Measurements from ENCODE around the gene MYH10. TPM values are rescaled to one million over a fixed set of nuclear protein-coding genes. Genes with fewer than 3 reads are reported as not detected.

MYH10 gene
- total RNA-seq, 1 experiment from 2014 or later: 251 TPM

DNA sequence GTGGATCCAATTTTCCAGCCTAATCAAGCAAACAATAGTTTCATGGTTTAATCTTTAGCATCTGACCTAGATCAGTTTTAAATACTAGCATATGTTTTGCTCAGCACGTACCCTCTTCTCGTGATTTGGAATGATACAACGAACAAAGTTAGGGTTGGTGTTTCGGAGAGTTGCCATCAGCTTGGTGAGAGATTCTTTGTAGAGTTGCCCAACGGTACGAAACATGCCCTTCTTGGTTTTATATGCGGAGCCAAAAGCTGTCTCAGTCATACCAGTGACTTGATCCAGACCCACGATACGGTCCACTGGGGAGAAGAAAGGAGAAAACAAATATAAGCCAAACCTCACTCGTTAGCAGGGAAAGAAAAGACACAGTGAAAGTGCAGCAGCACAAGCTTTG is 109.5 kb downstream of the MYH10 start:
- no peak overlapping the region for H2BK12ac ChIP-seq (ENCODE audit: insufficient read length, low read depth, low read length)
- H2AK5ac ChIP-seq (ENCODE audit: insufficient read length, low read length): no peak overlapping the region
- no peaks in the 10 kb centered on the region for H3K27me3 Mint-ChIP-seq (ENCODE audit: low read depth)
- TF ChIP-seq, protein P1, sequence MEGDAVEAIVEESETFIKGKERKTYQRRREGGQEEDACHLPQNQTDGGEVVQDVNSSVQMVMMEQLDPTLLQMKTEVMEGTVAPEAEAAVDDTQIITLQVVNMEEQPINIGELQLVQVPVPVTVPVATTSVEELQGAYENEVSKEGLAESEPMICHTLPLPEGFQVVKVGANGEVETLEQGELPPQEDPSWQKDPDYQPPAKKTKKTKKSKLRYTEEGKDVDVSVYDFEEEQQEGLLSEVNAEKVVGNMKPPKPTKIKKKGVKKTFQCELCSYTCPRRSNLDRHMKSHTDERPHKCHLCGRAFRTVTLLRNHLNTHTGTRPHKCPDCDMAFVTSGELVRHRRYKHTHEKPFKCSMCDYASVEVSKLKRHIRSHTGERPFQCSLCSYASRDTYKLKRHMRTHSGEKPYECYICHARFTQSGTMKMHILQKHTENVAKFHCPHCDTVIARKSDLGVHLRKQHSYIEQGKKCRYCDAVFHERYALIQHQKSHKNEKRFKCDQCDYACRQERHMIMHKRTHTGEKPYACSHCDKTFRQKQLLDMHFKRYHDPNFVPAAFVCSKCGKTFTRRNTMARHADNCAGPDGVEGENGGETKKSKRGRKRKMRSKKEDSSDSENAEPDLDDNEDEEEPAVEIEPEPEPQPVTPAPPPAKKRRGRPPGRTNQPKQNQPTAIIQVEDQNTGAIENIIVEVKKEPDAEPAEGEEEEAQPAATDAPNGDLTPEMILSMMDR (conservative IDR thresholded peaks at IDR 0.05): no peak
- H4K8ac ChIP-seq (replicated peaks; ENCODE audit: insufficient read length, low read depth, low read length): no peak overlapping the region
- no peak overlapping the region for H3K18ac ChIP-seq (ENCODE audit: insufficient read length, low read depth, low read length)
- H2BK15ac ChIP-seq (ENCODE audit: low read depth, low read length): no peak overlapping the region
- no peak for DNase-seq
- peaks cover 38 to 52% (median 44%) of the 10 kb centered on the region in 3 experiments; a peak in 6 of 7 replicates for H3K36me3 Mint-ChIP-seq (ENCODE audit: insufficient read depth in 1 of 3, low read depth in 3 of 3)
- H3K4me1 Mint-ChIP-seq: no peaks in the 10 kb centered on the region
- no peak overlapping the region for H3T11ph ChIP-seq (ENCODE audit: low read length)
- H2BK120ac ChIP-seq (ENCODE audit: low read depth, low read length, poor library complexity, severe bottlenecking): no peak overlapping the region
- no peaks in the 10 kb centered on the region for H3K79me2 ChIP-seq (ENCODE audit: insufficient read depth, low read length)
- no peak overlapping the region for H3K23ac ChIP-seq (ENCODE audit: insufficient read length, low read depth, low read length)
- no peaks in the 10 kb centered on the region for H3K4me1 ChIP-seq (ENCODE audit: insufficient read depth, low read length)
- no peak overlapping the region for H3K4me3 Mint-ChIP-seq
- no peak overlapping the region for H4K91ac ChIP-seq (ENCODE audit: insufficient read length, low read depth, low read length)
- H4K5ac ChIP-seq (ENCODE audit: insufficient read length, low read depth, low read length): no peak overlapping the region
- H2AFZ ChIP-seq (ENCODE audit: low read length): no peak overlapping the region
- H3K27ac Mint-ChIP-seq: peak overlapping the region in 1 of 3 experiments; percentile 30; a peak in 1 of 7 replicates
- H3K4me2 ChIP-seq (ENCODE audit: insufficient read depth, insufficient read length, low read length): no peak overlapping the region
- H3K9me3 ChIP-seq (ENCODE audit: control insufficient read depth, low read depth, low read length): no peaks in the 10 kb centered on the region
- no peaks in the 10 kb centered on the region for H3K9me3 Mint-ChIP-seq
- no CpG with 5 or more reads among the region's 10 CpGs for WGBS (ENCODE audit: extremely low coverage, insufficient read length, low lambda C conversion rate)
- H3K56ac ChIP-seq (ENCODE audit: insufficient read length, low read depth, low read length): no peak overlapping the region
- H3K79me1 ChIP-seq (ENCODE audit: insufficient read depth, low read depth, low read length, poor library complexity, severe bottlenecking): no peaks in the 10 kb centered on the region
- H2BK20ac ChIP-seq (ENCODE audit: low read depth, low read length, poor library complexity, severe bottlenecking): no peak overlapping the region
- no peak overlapping the region for H3K14ac ChIP-seq (ENCODE audit: insufficient read depth, low read length)
- no peak overlapping the region for H3K27ac ChIP-seq (ENCODE audit: insufficient read length, low read depth, low read length)
- no peaks in the 10 kb centered on the region for H3K23me2 ChIP-seq (ENCODE audit: insufficient read length, low read depth, low read length, poor library complexity, severe bottlenecking)
- H4K20me1 ChIP-seq (ENCODE audit: control insufficient read depth, insufficient read depth, insufficient read length): no peaks in the 10 kb centered on the region
- H2BK5ac ChIP-seq (ENCODE audit: insufficient read length, low read length): no peak overlapping the region
- no peaks in the 10 kb centered on the region for H3K27me3 ChIP-seq (ENCODE audit: insufficient read depth, low read length)
- no peak overlapping the region for H3K4ac ChIP-seq (ENCODE audit: low read depth, low read length)
- H3K9ac ChIP-seq (ENCODE audit: extremely low read depth, insufficient read length, low read length): no peak overlapping the region
